ENCODE results near the gene ANKRD30B. TPM values are rescaled to one million over a fixed set of nuclear protein-coding genes. Genes with fewer than 3 reads are reported as not detected.
"Not testable (repeated sequence)": the region's sequence is repeated elsewhere in the genome, so short reads cannot be mapped to it uniquely, and the experiment has no call there.

The ANKRD30B gene
- polyA plus RNA-seq, 4 donors: 0.01 to 0.22 (median 0.07) TPM; not detected in 1

- peak; percentile 59 for FAIRE-seq
Observed at GRCh38 chr18:14763566-14763965, 15.6 kb downstream of the ANKRD30B start.

GRCh38 chr18:14767474-14767873, 19.5 kb downstream of the ANKRD30B start:
- no peak overlapping the region for H3K27ac ChIP-seq (ENCODE audit: low read depth in 1 of 3, low read length in 2 of 3)
- H3K27me3 ChIP-seq (ENCODE audit: control insufficient read depth in 3 of 3, insufficient read depth in 3 of 3, low read length in 3 of 3): no peaks in the 10 kb centered on the region
- H3K36me3 ChIP-seq (ENCODE audit: control insufficient read depth in 3 of 3, insufficient read depth in 2 of 3, low read depth in 1 of 3, low read length in 3 of 3): no peaks in the 10 kb centered on the region
- no peaks in the 10 kb centered on the region for H3K4me1 ChIP-seq (ENCODE audit: control insufficient read depth in 3 of 3, insufficient read depth in 2 of 3, low read depth in 1 of 3, low read length in 2 of 3)
- DNase-seq (no peak), FAIRE-seq (no peak)
- peaks cover 0 to 8% of the 10 kb centered on the region in 2 donors for H3K9me3 ChIP-seq (ENCODE audit: control insufficient read depth in 2 of 2, insufficient read depth in 1 of 2, low read depth in 1 of 2, low read length in 1 of 2)
- H3K4me3 ChIP-seq (ENCODE audit: low read depth in 1 of 3, low read length in 3 of 3): no peak overlapping the region

More at GRCh38 chr18:14763566-14763965, 15.6 kb downstream of the ANKRD30B start:
- not testable (repeated sequence) for H3K27me3 ChIP-seq (ENCODE audit: control insufficient read depth in 3 of 3, insufficient read depth in 3 of 3, low read length in 3 of 3); H3K4me1 ChIP-seq (ENCODE audit: control insufficient read depth in 3 of 3, insufficient read depth in 2 of 3, low read depth in 1 of 3, low read length in 2 of 3); H3K36me3 ChIP-seq (ENCODE audit: control insufficient read depth in 3 of 3, insufficient read depth in 2 of 3, low read depth in 1 of 3, low read length in 3 of 3); DNase-seq; H3K4me3 ChIP-seq (ENCODE audit: low read depth in 1 of 3, low read length in 3 of 3); H3K27ac ChIP-seq (ENCODE audit: low read depth in 1 of 3, low read length in 2 of 3)
- WGBS, 3 donors: 79 to 86% (median 83%) methylated on average over 5 of the region's 5 CpGs
- peaks cover 0 to 10% of the 10 kb centered on the region in 2 donors for H3K9me3 ChIP-seq (ENCODE audit: control insufficient read depth in 2 of 2, insufficient read depth in 1 of 2, low read depth in 1 of 2, low read length in 1 of 2)

GRCh38 chr18:14768241-14768640, 20.3 kb downstream of the ANKRD30B start:
- DNase-seq (no peak), FAIRE-seq (no peak)
- Histone ChIP-seq H3K27me3 (ENCODE audit: control insufficient read depth in 3 of 3, insufficient read depth in 3 of 3, low read length in 3 of 3) (no peaks in the 10 kb centered on the region), H3K4me1 (ENCODE audit: control insufficient read depth in 3 of 3, insufficient read depth in 2 of 3, low read depth in 1 of 3, low read length in 2 of 3) (no peaks in the 10 kb centered on the region), H3K9me3 (ENCODE audit: control insufficient read depth in 2 of 2, insufficient read depth in 1 of 2, low read depth in 1 of 2, low read length in 1 of 2) (peaks cover 0 to 8% of the 10 kb centered on the region in 2 donors), H3K27ac (ENCODE audit: low read depth in 1 of 3, low read length in 2 of 3) (no peak overlapping the region), H3K4me3 (ENCODE audit: low read depth in 1 of 3, low read length in 3 of 3) (no peak overlapping the region), H3K36me3 (ENCODE audit: control insufficient read depth in 3 of 3, insufficient read depth in 2 of 3, low read depth in 1 of 3, low read length in 3 of 3) (no peaks in the 10 kb centered on the region)
- 15 to 55% (median 54%) methylated on average over 1 of the region's 1 CpG for WGBS, 3 donors

GRCh38 chr18:14769381-14769780, 21.4 kb downstream of the ANKRD30B start:
- Histone ChIP-seq H3K4me1 (ENCODE audit: control insufficient read depth in 3 of 3, insufficient read depth in 2 of 3, low read depth in 1 of 3, low read length in 2 of 3) (no peaks in the 10 kb centered on the region), H3K36me3 (ENCODE audit: control insufficient read depth in 3 of 3, insufficient read depth in 2 of 3, low read depth in 1 of 3, low read length in 3 of 3) (no peaks in the 10 kb centered on the region), H3K4me3 (ENCODE audit: low read depth in 1 of 3, low read length in 3 of 3) (no peak overlapping the region), H3K9me3 (ENCODE audit: control insufficient read depth in 2 of 2, insufficient read depth in 1 of 2, low read depth in 1 of 2, low read length in 1 of 2) (peaks cover 0 to 8% of the 10 kb centered on the region in 2 donors), H3K27me3 (ENCODE audit: control insufficient read depth in 3 of 3, insufficient read depth in 3 of 3, low read length in 3 of 3) (no peaks in the 10 kb centered on the region), H3K27ac (ENCODE audit: low read depth in 1 of 3, low read length in 2 of 3) (no peak overlapping the region)
- DNase-seq (no peak), FAIRE-seq (no peak)
- 81 to 97% (median 91%) methylated on average over 2 of the region's 2 CpGs for WGBS, 3 donors

- H3K4me3 ChIP-seq (ENCODE audit: low read depth in 1 of 3, low read length in 3 of 3): no peak overlapping the region
- H3K4me1 ChIP-seq (ENCODE audit: control insufficient read depth in 3 of 3, insufficient read depth in 2 of 3, low read depth in 1 of 3, low read length in 2 of 3): no peaks in the 10 kb centered on the region
- WGBS, 3 donors: 81 to 89% (median 84%) methylated on average over 2 of the region's 2 CpGs
- peaks cover 0 to 8% of the 10 kb centered on the region in 2 donors for H3K9me3 ChIP-seq (ENCODE audit: control insufficient read depth in 2 of 2, insufficient read depth in 1 of 2, low read depth in 1 of 2, low read length in 1 of 2)
- no peaks in the 10 kb centered on the region for H3K27me3 ChIP-seq (ENCODE audit: control insufficient read depth in 3 of 3, insufficient read depth in 3 of 3, low read length in 3 of 3)
- DNase-seq: no peak
- H3K36me3 ChIP-seq (ENCODE audit: control insufficient read depth in 3 of 3, insufficient read depth in 2 of 3, low read depth in 1 of 3, low read length in 3 of 3): no peaks in the 10 kb centered on the region
- no peak overlapping the region for H3K27ac ChIP-seq (ENCODE audit: low read depth in 1 of 3, low read length in 2 of 3)
- FAIRE-seq: peak; percentile 19
Observed at GRCh38 chr18:14776801-14777200, 28.8 kb downstream of the ANKRD30B start.

- 19 to 72% (median 40%) methylated on average over 3 of the region's 3 CpGs for WGBS, 3 donors
- Histone ChIP-seq H3K4me3 (ENCODE audit: low read depth in 1 of 3, low read length in 3 of 3) (no peak overlapping the region), H3K36me3 (ENCODE audit: control insufficient read depth in 3 of 3, insufficient read depth in 2 of 3, low read depth in 1 of 3, low read length in 3 of 3) (no peaks in the 10 kb centered on the region), H3K27ac (ENCODE audit: low read depth in 1 of 3, low read length in 2 of 3) (no peak overlapping the region), H3K4me1 (ENCODE audit: control insufficient read depth in 3 of 3, insufficient read depth in 2 of 3, low read depth in 1 of 3, low read length in 2 of 3) (no peaks in the 10 kb centered on the region), H3K9me3 (ENCODE audit: control insufficient read depth in 2 of 2, insufficient read depth in 1 of 2, low read depth in 1 of 2, low read length in 1 of 2) (peaks cover 0 to 8% of the 10 kb centered on the region in 2 donors), H3K27me3 (ENCODE audit: control insufficient read depth in 3 of 3, insufficient read depth in 3 of 3, low read length in 3 of 3) (no peaks in the 10 kb centered on the region)
- FAIRE-seq (peak; percentile 97), DNase-seq (peak; percentile 16 to 80)
Observed at GRCh38 chr18:14781671-14782070, 33.7 kb downstream of the ANKRD30B start.

GRCh38 chr18:14784133-14784532, 36.2 kb downstream of the ANKRD30B start:
- no peaks in the 10 kb centered on the region for H3K27me3 ChIP-seq (ENCODE audit: control insufficient read depth in 3 of 3, insufficient read depth in 3 of 3, low read length in 3 of 3)
- H3K4me3 ChIP-seq (ENCODE audit: low read depth in 1 of 3, low read length in 3 of 3): no peak overlapping the region
- WGBS, 3 donors: 24 to 67% (median 34%) methylated on average over 2 of the region's 2 CpGs
- FAIRE-seq (no peak), DNase-seq (peak in 1 of 2 donors; percentile 7)
- no peaks in the 10 kb centered on the region for H3K4me1 ChIP-seq (ENCODE audit: control insufficient read depth in 3 of 3, insufficient read depth in 2 of 3, low read depth in 1 of 3, low read length in 2 of 3)
- H3K27ac ChIP-seq (ENCODE audit: low read depth in 1 of 3, low read length in 2 of 3): no peak overlapping the region
- no peaks in the 10 kb centered on the region for H3K36me3 ChIP-seq (ENCODE audit: control insufficient read depth in 3 of 3, insufficient read depth in 2 of 3, low read depth in 1 of 3, low read length in 3 of 3)
- peaks cover 0 to 4% of the 10 kb centered on the region in 2 donors for H3K9me3 ChIP-seq (ENCODE audit: control insufficient read depth in 2 of 2, insufficient read depth in 1 of 2, low read depth in 1 of 2, low read length in 1 of 2)

GRCh38 chr18:14796876-14797275, 48.9 kb downstream of the ANKRD30B start:
- WGBS, 3 donors: 74 to 94% (median 83%) methylated on average over 3 of the region's 3 CpGs
- H3K36me3 ChIP-seq (ENCODE audit: control insufficient read depth in 3 of 3, insufficient read depth in 2 of 3, low read depth in 1 of 3, low read length in 3 of 3); H3K4me1 ChIP-seq (ENCODE audit: control insufficient read depth in 3 of 3, insufficient read depth in 2 of 3, low read depth in 1 of 3, low read length in 2 of 3); H3K4me3 ChIP-seq (ENCODE audit: low read depth in 1 of 3, low read length in 3 of 3); FAIRE-seq; H3K27me3 ChIP-seq (ENCODE audit: control insufficient read depth in 3 of 3, insufficient read depth in 3 of 3, low read length in 3 of 3); H3K27ac ChIP-seq (ENCODE audit: low read depth in 1 of 3, low read length in 2 of 3); DNase-seq; H3K9me3 ChIP-seq (ENCODE audit: control insufficient read depth in 2 of 2, insufficient read depth in 1 of 2, low read depth in 1 of 2, low read length in 1 of 2): not testable (repeated sequence)
